ENCODE results near the gene NXF2.
"Not testable (repeated sequence)": the region's sequence is repeated elsewhere in the genome, so short reads cannot be mapped to it uniquely, and the experiment has no call there.

NXF2 gene

DNA sequence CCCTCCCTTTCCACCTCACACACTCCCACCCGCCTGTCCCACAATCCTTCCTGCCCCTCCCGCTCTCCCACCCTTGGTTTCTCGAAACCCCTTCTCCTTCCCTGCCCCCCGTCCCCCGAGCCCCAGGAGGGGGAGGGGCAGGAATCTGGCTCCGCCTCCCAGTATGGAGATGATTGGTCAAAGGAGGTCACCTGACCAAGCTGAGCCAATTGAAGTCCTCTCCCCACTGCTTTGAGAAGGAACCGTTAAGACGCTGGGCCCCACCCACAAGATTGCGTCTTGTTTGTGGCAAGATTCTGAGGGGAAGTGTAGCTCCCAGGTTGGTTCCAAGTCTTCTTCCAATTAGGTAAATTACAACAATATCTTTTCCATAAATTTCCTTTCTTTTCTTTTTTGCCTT is at the start of gene NXF2:
TSS of gene NXF2 (plus strand) at position 275 of the 400 bp plus-strand sequence. CDS start 59,912 bp downstream, outside the sequence.
- DNase-seq (ENCODE audit: low read depth) = not testable (repeated sequence)

GRCh38 chrX:102207940-102208339 is 39.0 kb upstream of the NXF2 start:
- not testable (repeated sequence) for DNase-seq (ENCODE audit: low read depth)

DNA sequence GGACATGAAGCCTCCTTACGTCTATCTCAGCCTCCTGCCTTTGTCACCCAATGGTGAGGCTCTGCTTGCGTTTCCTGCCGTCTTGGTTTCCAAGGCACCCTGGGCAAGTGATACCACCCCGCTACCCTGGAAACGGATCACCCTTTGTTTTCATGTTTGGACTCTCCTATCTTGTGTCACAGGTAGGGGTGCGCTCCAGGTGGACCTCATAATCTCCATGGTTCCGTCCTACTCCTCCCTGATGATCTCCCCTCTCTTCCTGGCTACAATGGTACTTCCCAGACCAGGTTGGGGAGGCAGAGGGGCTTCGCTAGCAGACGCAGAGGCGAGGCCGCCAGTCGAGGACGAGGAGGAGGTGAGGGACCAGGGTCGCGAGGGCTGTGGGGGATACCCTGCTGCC is 32.0 kb upstream of the NXF2 start, which contains the start of gene TCP11X1:
TSS of gene TCP11X1 (plus strand) at position 316 of the 400 bp plus-strand sequence.
- not testable (repeated sequence) for DNase-seq (ENCODE audit: low read depth)

GRCh38 chrX:102216497-102216896 is 30.5 kb upstream of the NXF2 start:
- not testable (repeated sequence) for DNase-seq (ENCODE audit: low read depth)

DNA sequence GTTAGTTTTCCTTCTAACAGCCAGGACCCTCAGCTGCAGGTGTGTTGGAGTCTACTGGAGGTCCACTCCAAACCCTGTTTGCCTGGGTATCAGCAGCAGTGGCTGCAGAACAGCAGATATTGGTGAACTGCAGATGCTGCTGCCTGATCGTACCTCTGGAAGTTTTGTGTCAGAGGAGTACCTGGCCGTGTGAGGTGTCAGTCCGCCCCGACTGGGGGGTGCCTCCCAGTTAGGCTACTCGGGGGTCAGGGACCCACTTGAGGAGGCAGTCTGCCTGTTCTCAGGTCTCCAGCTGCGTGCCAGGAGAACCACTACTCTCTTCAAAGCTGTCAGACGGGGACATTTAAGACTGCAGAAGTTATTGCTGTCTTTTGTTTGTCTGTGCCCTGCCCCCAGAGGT is 11.3 kb upstream of the NXF2 start:
- not testable (repeated sequence) for DNase-seq (ENCODE audit: low read depth)

DNA sequence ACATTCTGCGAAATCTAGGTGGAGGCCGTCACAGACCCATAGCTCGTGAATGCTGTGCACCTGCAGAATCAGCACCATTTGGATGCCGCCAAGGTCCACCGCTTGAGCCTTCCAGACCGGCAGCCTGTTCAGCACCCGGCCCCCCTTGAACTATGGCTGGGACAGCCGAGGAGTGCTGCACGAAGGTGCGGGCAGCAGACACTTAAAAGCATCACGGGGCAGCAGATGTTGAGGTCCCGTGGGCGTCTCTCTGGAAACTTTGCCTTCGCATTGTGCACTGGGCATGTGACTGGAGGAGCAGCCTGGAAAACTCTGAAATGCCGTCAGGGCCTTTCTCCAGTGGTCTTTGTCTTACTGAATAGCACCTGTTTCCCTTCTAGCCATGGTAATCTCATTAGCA is 6.7 kb upstream of the NXF2 start:
- DNase-seq (ENCODE audit: low read depth) = not testable (repeated sequence)

DNA sequence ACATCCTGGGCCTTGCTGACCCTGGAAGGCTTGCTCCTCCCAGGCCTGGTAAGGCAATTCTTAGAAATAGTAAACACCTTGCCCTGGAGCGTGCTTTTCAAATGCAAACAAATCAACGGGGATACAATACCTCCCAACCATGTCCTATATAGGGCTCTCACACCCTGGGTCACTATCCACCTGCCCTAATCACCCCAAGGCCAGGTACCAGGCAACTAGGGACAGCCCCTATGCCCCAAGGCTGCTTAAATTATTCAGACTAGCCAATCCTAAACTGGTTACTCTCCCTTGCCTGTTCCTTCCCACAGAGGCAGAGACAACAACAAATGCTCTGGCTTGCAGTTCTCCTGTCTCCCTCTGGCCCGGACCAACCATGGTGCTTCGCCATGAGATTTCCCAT is 25.3 kb downstream of the NXF2 start:
- not testable (repeated sequence) for DNase-seq (ENCODE audit: low read depth)

DNA sequence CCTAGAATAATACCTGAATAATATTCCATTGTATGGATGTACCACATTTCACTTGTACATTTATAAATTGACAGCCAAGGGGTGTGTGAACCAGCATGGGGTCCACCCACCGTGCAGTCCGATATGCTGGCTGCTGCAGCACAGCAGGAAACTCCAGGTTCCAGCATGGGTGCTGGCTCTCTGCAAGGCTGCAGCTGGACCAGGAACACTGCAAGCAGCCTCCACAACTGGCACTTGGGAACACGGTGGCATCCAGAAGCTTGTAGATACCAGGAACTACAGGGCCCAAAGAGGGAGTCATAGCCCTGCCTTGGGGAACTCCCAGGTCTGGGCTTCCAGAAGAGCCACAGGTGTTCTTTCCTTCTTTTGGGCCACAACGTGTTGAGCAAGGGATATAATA is 91.2 kb downstream of the NXF2 start:
- DNase-seq (ENCODE audit: low read depth) = no peak

DNA sequence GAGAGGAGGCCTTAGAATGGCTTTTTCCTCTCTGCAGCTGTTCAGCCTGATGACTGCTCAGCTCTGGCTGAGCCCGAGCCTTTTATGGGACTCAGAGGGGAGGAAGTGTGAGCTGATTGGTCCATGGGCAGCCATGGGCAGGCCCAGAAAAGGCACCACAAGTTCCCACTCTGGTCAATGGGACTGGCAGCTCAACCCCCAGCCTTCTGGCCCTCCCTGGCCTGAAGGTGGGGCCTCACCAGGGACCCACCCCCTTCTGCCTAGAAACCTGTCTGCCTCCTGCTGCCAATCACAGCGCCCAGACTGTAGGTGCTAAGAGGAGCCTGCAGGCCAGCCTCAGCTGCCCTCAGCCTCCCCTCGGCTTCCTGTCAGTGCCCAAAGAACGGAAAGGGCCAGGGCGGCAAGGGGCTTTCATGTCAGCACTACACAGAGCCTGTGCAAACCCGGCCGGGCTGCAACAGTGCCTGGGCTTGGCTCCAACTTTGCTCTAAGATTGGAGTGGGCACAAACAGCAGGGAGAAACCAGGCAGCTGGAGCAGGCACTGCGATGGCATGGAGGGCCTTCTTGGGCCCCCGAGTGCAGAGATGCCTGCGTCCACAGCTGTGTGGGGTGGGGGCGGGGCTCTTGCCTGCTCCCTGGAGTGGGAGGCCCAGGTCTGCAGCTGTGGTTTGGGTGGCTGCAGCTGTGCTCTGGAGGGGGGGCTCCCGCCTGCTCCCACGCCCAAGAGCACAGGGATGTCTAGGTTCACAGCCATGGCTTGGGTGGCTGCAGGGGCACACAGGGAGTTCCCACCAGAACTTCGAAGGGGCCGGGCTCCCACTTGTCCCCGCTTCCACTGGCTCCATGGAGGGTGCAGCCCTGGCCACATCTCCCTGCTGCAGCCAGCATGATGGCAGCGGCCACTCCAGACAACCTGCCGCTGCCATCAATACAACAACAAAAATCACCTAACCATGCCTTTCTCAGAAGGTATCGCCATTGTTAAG is 92.6 kb downstream of the NXF2 start:
- no peak for DNase-seq (ENCODE audit: low read depth)

DNA sequence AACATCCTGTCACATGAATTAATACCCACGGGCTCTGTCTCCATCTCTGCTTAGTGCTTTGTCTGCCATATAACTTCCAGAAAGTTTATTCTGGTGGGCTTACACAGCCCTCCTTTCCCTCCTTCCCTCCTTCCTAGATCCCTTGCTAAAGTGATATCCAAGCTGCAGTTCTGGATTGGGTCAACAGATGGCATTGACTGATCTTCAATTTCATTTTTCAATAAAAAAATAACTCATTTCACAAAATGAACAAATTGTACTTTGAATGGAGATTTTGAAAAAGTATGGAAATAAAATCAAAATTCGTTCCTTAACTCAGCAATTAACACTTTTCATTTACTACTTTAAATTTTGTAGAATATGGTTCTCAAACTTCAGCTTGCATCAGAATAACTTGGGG is 94.9 kb downstream of the NXF2 start:
- DNase-seq (ENCODE audit: low read depth) = no peak

GRCh38 chrX:102345916-102346315 is 98.9 kb downstream of the NXF2 start:
- peak; percentile 6 for DNase-seq (ENCODE audit: low read depth)

Data from GM04504 (cell line).